Stimulated activated CD4-positive, alpha-beta T cell treated with anti-CD3 and anti-CD28 coated beads, Interleukin-2, amount 100 ng/mL, for 48 hours (primary cell): ENCODE measurements around the gene AVEN.
"Not testable (repeated sequence)": the region's sequence is repeated elsewhere in the genome, so short reads cannot be mapped to it uniquely, and the experiment has no call there.

Experiments
- DNase-seq, 2 donors: peaks; one replicate each; pipeline ENCODE4 v3.0.0-alpha.2; 2020

Gene AVEN

GRCh38 chr15:34038871-34039789, at the start of gene AVEN:
AVEN (minus strand) TSS chr15:34039204; CDS start chr15:34039046, 158 bp downstream.
- peak; percentile 40 to 50 for DNase-seq

- DNase-seq, result no peak
Measured at GRCh38 chr15:34085746-34086145, 46.7 kb upstream of the AVEN start.

- DNase-seq, result no peak
Measured at GRCh38 chr15:34084086-34084485, 45.1 kb upstream of the AVEN start.

- DNase-seq, result no peak
Measured at GRCh38 chr15:34079904-34080303, 40.9 kb upstream of the AVEN start.

- DNase-seq, result no peak
Measured at GRCh38 chr15:34078900-34079299, 39.9 kb upstream of the AVEN start.

GRCh38 chr15:34076785-34077184, 37.8 kb upstream of the AVEN start:
- DNase-seq, result no peak

- DNase-seq, result no peak
Measured at GRCh38 chr15:34070003-34070402, 31.0 kb upstream of the AVEN start.

GRCh38 chr15:34065941-34066340, 26.9 kb upstream of the AVEN start:
- no peak for DNase-seq

- no peak for DNase-seq
Measured at GRCh38 chr15:34065261-34065660, 26.3 kb upstream of the AVEN start.

GRCh38 chr15:34064438-34064837, 25.4 kb upstream of the AVEN start:
- DNase-seq, result no peak

- no peak for DNase-seq
Measured at GRCh38 chr15:34059946-34060345, 20.9 kb upstream of the AVEN start.

GRCh38 chr15:34059476-34059875, 20.5 kb upstream of the AVEN start:
- DNase-seq, result no peak

- DNase-seq, result no peak
Measured at GRCh38 chr15:34056911-34057310, 17.9 kb upstream of the AVEN start.

GRCh38 chr15:34055868-34056595, 17.0 kb upstream of the AVEN start:
- no peak for DNase-seq

GRCh38 chr15:34054081-34054707, 15.2 kb upstream of the AVEN start:
- DNase-seq, result no peak

- DNase-seq, result not testable (repeated sequence)
Measured at GRCh38 chr15:34050385-34050784, 11.4 kb upstream of the AVEN start.

- DNase-seq, result no peak
Measured at GRCh38 chr15:34049112-34049511, 10.1 kb upstream of the AVEN start.

GRCh38 chr15:34047893-34048775, 9.1 kb upstream of the AVEN start:
- no peak for DNase-seq

GRCh38 chr15:34046471-34047145, 7.6 kb upstream of the AVEN start:
- DNase-seq, result no peak

GRCh38 chr15:34043813-34044212, 4.8 kb upstream of the AVEN start:
- DNase-seq, result no peak

GRCh38 chr15:34043391-34043790, 4.4 kb upstream of the AVEN start:
- DNase-seq, result no peak

- no peak for DNase-seq
Measured at GRCh38 chr15:34039790-34040113, 748 bp upstream of the AVEN start.
